ENCODE results near the gene SEZ6L2.
A peak's percentile ranks its signal among the peaks of the same experiment; 100 is the strongest.
"Not testable (repeated sequence)": the region's sequence is repeated elsewhere in the genome, so short reads cannot be mapped to it uniquely, and the experiment has no call there.

The SEZ6L2 gene

DNA sequence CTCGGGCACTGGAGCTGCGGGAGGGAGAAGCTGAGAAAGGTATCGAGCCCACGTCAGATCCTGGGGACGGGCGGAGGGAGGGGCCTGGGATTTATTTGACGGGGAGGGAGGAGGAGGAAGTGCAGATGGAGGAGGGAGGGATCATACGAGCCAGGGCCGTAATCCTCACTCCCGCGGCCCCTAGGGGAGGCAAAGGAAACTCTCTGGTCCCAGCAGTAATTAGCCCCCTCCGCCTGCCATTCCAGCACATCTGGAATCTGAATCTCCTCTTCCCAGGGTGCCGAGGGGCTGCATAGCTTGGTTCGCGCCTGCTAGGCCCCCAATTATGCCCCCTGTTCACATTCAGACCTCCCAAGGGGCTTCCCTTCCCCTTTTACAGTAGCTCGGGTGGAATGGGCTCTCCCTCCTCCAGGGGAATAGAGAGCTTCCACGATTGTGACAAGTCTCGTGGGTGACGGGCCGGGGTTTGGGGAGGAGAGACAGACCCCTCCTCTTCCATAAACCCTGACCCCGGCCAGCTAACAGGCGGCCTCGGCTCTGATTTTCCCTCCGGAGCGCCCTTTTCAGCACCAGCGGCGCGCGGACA, at the start of gene SEZ6L2:
Gene SEZ6L2, minus strand, starts transcription at position 35 of the 586 bp plus-strand sequence. CDS start 531 bp downstream, outside the sequence.
- DNase-seq: no peak

DNA sequence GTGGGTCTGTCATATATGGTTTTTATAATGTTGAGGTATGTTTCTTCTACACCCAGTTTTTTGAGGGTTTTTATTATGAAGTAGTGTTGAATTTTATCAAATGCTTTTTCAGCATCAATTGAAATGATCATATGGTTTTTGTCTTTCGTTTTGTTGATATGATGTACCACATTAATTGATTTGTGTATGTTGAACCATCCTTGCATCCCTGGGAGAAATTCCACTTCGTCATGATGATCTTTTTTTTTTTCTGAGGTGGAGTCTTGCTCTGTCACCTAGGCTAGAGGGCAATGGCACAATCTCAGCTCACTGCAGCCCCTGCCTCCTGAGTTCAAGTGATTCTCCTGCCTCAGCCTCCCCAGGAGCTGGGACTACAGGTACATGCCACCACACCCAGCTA, 48.5 kb upstream of the SEZ6L2 start:
- no peak for DNase-seq

DNA sequence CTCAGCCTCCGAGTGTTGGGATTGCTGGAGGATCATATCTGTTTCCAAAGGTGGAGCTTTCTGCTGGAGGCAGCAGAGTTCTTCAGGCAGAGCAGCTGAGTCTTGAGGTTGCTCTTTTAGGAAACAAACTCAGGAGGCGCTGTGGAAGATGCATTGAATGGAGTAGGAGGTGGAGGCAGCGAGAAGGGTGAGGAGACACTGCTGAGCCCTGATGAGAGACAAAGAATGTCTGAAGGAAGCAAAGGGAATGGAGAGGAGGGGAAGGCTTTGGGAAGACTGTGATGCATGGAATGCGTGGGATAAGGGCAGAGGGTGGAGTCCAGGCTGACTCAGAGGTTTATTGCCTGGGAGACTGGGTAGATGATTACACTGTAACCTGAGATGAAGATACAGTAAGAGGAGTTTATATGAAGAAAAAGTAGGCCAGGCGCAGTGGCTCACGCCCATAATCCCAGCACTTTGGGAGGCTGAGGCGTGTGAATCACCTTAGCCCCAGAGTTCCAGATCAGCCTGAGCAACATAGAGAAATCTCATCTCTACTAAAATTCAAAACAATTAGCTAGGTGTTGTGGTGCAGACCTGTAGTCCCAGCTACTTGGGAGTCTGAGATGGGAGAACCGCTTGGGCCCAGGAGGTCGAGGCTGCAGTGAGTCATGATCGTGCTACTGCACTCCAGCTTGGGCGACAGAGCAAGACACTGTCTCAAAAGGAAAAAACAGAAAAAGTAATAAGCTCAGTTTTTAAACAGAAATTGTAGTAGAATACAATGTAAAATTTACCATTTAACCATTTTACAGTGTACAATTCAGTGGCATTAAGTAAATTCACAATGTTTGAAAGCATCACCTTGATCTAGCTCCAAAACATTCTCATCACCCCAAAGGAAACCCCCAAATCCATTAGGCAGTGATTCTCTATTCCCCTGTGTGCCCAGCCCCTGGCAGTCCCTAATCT, 44.8 kb upstream of the SEZ6L2 start:
- no peak for DNase-seq

DNA sequence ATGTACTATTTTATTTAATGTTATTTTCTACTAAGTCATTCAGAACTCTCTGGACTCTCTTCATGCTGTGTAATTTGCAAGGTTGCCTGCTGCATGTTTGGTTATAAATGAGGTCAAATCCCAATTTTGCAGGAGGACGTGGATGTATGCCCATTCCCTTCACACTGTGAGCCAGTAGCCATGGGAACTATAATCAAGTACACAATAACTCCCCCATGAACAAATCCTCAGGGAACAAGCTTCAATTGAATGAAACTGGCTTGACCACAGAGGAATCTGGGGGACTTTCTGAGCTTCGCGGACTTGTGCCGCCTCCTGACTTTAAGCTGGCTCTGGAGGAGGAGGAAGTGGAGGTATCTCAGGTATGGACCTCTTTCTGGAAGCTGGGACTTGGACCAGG, 41.3 kb upstream of the SEZ6L2 start:
- DNase-seq: no peak

DNA sequence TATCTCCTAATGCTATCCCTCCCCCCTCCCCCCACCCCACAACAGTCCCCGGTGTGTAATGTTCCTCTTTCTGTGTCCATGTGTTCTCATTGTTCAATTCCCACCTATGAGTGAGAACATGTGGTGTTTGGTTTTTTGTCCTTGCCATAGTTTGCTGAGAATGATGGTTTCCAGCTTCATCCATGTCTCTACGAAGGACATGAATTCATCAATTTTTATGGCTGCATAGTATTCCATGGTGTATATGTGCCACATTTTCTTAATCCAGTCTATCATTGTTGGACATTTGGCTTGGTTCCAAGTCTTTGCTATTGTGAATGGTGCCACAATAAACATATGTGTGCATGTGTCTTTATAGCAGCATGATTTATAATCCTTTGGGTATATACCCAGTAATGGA, 32.4 kb upstream of the SEZ6L2 start:
- not testable (repeated sequence) for DNase-seq

DNA sequence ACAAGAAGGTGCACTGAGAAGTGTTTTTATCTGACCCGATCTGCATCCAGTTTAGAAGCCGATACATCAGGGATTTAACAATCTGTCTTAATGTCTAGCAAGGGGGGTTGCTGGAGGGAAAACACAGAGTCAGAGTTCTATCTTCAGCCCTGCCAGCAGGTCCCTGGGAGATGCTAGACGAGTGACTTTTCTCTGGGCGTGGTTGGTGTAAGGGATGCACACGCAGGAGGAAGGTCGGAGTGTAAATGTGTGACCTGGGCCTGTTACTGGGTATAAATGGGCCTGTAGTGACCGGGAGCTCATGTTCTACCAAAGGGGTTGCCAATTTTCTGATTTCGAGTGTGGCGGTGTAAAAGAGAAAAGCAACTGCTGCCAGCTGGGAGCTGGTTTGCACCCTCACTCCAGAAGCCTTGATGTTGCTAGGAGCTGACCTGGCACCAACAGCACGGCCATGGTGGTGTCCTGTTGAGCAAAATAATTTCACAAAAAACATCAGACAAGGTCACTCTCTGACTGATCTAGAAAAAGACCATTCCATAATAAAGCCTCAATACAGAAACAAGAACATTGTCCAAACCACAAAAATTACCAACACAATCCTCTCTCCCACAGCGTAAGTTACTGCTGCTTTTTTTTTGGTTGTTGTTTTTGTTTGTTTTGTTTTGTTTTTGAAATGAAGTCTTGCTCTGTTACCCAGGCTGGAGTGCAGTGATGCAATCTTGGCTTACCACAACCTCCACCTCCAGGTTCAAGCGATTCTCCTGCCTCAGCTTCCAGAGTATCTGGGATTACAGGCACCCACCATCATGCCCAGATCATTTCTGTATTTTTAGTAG, 27.9 kb upstream of the SEZ6L2 start:
- DNase-seq: no peak

DNA sequence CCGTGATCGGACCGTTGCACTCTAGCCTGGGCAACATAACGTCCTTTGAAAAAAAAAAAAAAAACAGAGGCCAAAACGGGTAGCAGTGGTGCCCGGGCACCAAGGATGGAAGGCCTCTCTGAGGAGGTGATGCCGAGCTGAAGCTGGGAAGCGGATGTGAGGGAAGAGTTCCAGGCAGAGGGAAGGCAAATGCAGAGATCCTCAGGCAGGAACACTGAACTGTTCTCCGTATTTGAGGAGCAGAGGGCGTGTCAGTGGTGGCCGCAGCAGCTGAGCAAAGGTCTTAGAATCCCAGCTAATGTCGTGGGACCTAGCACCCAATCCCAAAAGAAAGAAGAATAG, 27.3 kb upstream of the SEZ6L2 start:
- no peak for DNase-seq

DNA sequence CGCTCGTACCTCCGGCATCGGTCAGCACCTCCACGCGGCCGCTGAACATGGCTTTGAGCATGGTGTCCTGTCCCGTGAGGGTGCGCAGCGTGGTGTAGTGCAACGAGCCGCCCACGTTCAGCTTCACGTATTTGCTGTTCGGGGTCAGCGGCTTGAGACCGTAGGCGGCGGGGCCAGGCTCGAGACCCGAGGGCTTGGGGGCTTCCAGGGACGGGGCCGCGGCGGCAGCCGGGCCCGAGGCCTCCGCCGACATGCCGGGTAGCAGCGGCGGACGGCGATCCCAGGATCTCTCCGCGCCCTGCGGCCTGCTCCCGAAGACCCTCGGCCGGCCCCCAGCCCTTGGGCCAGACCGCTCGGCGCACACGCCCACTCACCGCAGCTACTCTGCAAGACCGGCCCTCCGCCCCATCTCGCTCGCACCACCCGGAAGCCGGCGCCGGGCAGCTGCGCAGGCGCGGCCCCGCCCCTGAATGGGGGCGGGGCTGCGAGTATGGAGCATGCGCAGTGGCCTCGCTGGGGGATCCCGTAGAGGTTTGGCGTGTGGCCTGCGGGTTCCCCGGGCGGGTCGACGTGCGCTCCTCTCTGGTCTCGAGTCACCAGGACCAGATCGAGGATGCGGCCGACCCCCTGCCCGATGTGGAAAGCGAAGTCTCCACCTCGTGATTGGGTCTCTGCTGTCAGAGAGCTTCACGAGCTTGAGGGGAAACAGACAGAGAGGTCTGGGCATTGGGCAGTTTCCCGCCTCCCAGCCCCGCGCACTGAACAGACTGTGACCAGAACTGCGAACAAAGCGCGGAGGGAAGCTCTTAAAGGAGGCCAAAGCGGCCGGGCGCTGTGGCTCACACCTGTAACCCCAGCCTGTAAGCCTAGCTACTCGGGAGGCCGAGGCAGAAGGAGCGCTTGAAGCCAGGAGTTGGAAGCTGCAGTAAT, 26.7 kb upstream of the SEZ6L2 start, which contains the start of gene KCTD13:
Gene KCTD13, minus strand, starts transcription at position 446 of the 930 bp plus-strand sequence. Its CDS starts 193 bp downstream, at position 253.
- DNase-seq: peak; percentile 75

DNA sequence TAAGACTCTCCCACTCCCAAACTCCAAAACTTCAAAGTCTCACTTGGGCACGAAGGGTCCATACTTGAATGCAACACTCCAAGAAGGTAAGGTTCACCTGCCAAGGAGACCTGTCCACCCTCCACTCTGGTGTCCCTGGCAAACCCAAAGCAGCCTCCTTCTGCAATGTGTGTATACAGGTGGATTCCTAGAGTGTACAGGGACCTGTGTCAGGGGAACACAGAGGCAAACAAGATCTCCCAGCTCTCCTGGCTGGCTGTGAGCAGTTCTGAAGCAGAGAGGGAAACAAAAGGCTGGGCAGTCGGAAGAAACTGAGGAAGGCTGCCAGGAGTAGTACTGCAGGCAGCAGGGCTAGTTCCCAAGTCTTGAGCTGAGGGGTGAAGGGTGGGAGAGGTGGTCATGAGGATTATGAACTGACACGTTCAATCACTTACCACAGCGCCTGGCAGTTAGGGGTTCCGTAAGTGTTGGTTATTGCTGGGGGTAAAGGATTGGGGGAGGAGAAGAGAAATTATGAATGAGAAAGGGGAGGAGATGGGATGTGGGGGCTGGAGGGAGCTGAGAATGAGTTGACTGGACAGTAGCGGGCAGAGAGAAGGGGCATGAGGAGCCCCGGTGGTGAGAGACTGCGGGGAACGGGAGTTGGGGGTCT, 25.9 kb upstream of the SEZ6L2 start:
- DNase-seq: no peak

DNA sequence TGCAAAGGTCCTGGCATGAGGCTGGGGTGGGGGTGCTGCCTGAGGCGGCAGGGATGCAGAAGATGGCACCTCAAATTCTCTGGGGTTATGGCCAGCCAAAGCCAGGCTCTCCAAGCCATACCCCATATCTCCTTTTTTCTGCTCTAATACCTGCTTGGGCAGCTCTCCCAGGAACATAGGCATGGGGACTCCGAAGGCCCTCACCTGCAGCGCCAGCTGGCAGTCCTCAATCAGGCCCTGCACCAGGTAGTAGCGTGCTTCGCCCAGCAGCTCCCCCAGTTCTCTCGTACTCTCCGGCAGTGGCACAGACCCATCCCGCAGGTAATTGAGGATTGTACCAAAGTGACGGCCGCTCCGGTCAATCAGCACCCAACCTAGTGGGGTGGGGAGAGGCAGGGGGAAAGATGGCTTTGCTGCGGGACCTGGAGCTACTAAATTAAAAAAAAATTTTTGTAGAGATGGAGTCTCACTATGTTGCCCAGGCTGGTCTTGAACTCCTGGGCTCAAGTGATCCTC, 23.7 kb upstream of the SEZ6L2 start:
- DNase-seq: no peak

DNA sequence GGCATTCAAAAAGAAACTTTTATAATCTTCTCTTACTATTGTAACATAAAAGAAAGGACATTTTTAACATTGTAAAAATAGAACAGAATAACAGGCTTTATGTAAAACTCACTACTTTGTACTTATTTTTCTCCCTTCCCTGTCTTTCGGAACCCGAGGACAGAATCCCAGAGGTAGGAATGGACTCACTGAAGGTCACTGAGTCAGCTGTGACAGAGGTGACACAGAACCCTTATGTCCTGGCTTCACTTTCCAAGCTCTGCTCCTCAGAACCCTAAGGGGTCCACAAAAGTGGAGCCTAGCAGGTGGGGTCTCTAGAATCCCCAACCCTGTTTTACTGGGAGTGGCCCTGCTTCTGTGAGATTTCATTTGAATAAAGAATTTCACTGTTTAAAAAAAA, 23.0 kb upstream of the SEZ6L2 start:
- no peak for DNase-seq

DNA sequence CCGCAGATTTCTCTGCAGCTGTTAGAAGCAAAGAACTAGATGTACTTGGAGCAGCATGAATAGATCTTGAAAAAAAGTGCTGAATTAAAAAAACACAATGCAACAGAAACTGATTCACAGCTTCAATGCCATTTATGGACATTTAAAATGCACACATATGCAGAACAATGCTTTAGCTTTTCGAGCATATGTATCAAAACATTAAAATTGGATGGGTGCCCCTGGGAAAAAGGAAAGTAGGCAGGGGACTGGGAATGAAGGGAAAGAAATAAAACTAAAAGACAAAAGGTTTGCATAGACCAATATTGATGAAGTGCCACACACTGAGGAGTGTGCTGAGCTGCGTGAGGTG, 21.7 kb upstream of the SEZ6L2 start:
- DNase-seq: no peak

DNA sequence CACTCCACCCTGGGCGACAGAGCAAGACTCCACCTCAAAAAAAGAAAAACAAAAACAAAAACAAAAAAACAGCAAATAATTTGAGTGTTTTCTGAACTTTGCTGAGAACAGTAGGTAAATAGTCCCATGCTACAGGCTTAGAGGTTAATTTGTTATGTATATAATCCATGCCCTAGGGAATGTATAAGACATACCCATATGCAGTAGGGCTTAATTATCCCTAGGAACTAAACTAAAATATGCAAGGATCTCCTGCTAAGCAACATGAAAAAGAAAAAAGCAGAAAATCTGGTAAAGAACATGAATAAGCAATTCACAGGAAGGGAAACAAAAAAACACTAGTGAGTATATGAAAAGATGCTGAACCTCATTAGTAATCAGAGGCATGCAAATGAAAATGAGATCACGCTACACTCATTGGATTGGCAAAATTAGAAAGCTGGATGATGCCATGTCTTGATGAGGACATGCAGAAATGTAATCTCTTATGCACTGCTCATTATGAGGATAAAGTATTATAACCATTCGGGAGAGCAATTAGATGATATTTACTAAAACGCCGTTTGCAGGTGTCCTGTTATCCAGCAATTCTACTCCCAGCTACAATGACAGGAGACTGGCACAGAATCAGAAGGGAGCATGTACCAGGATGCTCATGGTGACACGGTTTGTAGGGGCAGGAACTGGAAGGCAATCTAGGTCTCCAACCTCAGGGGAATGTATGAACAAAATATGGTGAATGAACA, 21.1 kb upstream of the SEZ6L2 start:
- DNase-seq: no peak

DNA sequence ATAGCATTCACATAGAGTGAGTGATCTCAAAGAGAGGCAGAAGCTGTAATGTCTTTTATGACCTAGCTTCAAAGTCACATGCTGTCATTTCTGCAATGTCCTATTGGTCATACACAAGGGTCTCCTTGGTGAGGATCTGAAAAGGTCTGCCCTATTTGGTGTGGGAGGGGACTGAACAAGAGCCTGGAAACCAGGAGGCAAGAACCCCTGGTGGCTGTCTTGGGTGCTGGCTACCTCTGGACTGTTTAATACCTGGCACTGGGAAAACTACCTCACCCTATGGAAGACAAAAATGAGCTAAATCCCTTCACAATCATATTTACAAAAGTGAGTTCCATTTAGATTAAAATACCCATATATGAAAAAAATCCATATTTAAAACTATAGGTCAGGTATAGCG, 17.6 kb upstream of the SEZ6L2 start:
- DNase-seq: no peak

DNA sequence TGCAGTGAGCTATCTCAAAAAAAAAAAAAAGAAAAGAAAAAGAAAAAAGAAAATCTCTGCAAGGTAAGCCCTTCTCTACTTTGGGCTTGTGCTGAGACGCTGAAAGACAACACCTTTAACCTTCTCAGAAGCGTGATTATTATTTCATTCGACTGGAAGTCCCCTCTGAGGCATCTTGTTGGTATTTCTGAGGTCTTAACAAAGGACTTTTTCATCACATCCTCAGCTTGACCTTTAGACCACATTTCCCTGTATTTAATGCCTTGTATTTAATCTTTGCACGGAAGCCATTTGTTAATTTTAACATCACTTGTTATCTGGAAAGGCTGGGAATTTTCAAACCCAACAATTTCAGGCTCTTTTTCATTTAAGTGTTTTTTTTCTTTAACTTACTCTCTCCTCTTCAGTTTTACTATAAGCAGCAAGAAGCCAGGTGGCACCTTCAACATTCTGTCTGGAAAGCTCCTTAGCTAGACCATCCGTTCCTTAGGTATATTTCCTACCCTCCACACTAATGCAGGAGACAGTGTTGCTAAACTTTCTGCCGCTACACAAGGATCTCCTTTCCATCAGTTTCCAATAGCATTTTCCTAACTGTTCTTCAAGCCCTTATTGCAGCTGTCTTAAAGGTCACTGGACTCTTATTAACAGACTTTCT, 16.4 kb upstream of the SEZ6L2 start:
- no peak for DNase-seq

DNA sequence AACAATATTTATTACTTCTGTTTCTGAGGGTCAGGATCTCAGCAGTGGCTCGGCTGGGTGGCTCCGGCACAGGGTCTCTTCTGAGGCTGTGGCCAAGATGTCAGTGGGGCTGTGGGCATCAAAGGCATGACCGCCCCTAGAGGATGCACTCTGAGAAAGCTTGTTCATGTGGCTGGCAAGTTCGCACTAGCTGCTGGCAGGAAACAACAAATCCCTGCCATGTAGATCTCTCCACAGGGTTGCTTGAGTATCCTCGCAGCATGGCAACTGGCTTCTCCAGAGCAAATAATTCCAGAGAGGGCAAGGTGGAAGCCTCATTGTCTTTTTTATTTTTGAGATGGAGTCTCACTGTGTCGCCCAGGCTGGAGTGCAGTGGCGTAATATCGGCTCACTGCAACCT, 14.2 kb upstream of the SEZ6L2 start:
- DNase-seq: no peak

DNA sequence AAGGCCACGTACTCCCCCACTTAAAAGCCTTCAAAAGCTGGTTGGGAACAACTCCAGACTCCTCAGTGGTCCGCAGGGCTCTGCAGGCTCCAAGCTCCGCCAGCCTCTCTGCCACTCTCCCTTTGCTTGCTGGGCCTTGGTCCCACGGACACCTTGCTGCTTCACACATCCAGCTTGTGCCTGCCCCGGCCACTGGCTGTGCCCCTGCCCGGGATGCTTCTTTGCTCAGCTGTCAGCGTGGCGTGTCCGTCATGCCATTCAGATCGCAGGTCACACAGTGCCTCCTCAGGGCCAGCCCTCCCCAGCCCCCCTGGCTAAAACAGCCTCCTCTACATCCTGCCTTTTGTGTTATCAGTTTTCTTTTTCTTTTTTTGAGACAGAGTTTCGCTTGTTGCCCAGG, 12.7 kb upstream of the SEZ6L2 start:
- DNase-seq: no peak

DNA sequence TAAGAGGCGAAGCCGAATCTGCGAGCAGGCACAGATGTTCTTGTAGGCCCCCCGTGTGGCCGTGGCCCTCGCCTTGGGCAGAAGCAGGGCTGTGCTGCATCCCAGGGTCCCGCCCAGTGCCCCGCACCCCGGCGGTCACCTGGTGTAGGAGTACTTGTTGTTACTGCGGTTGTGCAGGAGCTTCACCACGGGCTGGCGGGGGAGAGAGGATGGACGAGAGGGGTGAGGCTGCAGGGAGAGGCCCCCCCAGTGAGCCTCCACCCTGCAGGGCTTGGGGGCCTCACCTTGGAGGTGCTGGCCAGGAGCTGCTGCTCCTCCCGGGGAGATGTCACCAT, 12.3 kb upstream of the SEZ6L2 start:
- no peak for DNase-seq

DNA sequence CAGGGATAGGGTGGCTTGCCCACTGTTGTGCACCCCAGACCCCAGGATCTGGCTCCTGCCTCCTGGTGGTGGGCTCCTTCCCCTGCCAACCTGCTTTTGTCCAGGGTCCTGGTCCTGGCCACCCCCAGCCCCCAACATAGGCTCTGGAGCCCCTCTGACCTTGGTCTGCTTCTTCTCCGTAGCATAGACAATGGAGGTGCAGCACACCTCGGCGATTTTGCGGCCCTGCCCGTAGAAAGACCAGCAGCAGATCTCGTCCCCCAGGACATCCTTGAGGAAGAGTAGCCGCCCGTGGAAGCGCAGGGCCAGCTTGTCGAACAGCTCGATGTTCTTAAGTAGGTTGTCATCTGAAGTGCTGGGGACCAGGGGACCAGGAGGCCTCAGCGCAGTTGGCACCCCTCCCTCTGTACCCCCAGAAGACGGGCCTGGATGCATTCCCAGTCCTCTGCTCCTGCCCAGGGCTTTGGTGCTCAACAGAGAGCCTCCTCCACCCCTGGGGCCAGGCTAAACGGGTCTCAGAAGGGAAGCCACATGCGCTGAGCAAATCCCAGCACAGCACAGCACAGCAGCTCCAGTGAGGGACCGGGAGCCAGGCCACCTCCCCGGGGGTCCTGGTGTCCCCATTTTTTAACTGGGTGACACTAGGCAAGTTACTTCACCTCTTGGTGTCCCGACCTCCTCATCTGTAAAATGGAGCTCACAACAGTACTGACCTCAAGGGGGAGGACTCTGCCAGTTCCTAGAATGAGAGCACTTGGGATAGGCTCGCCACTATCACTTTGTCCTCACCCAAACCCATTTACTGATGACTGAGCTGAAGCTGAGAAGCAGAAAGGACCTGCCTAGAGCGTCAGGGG, 11.7 kb upstream of the SEZ6L2 start:
- no peak for DNase-seq
